ENCODE measurements around the gene SMIM23.

GRCh38 chr5:171757853-171758535 lies 27.6 kb upstream of the SMIM23 start:
- TF ChIP-seq, protein P1, sequence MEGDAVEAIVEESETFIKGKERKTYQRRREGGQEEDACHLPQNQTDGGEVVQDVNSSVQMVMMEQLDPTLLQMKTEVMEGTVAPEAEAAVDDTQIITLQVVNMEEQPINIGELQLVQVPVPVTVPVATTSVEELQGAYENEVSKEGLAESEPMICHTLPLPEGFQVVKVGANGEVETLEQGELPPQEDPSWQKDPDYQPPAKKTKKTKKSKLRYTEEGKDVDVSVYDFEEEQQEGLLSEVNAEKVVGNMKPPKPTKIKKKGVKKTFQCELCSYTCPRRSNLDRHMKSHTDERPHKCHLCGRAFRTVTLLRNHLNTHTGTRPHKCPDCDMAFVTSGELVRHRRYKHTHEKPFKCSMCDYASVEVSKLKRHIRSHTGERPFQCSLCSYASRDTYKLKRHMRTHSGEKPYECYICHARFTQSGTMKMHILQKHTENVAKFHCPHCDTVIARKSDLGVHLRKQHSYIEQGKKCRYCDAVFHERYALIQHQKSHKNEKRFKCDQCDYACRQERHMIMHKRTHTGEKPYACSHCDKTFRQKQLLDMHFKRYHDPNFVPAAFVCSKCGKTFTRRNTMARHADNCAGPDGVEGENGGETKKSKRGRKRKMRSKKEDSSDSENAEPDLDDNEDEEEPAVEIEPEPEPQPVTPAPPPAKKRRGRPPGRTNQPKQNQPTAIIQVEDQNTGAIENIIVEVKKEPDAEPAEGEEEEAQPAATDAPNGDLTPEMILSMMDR (IDR thresholded peaks at IDR 0.05), result no peak
- no peak for TF ChIP-seq POLR2A (IDR thresholded peaks at IDR 0.05)

Measured in body of pancreas (tissue), 4 donors.